Measurements from ENCODE around the gene S100PBP. TPM values are rescaled to one million over a fixed set of nuclear protein-coding genes. Genes with fewer than 3 reads are reported as not detected.

The S100PBP gene
- total and polyA plus RNA-seq, 10 of the 15 experiments (the other 5 are each of a cell fraction or from before 2014, with no cell fraction given), result 17.0 to 98.3 (median 40.6) TPM

DNA sequence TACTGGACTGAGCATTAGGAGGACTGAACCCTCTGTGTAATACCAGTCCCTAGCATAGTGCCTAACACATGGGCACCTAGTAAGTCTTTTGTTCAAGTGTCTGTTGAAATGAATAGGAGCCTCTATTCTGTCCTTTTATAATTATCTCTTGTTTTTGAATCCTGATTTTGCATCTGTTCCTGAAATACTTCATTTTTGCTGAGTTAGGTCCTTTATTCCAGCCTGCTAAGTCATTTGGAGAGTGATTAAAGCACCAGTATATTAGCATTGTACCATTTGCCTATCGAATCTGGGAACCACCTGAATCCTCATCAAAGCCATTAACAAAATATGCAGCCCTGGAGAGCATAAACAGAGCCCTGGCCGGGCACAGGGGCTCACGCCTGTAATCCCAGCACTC is 32.6 kb upstream of the S100PBP start:
- DNase-seq (ENCODE audit: low read depth, low spot score), result no peak
- in situ Hi-C loops (cut with MboI), result no loop called here
- BruUV-seq (replicated peaks), result no TSS peak

DNA sequence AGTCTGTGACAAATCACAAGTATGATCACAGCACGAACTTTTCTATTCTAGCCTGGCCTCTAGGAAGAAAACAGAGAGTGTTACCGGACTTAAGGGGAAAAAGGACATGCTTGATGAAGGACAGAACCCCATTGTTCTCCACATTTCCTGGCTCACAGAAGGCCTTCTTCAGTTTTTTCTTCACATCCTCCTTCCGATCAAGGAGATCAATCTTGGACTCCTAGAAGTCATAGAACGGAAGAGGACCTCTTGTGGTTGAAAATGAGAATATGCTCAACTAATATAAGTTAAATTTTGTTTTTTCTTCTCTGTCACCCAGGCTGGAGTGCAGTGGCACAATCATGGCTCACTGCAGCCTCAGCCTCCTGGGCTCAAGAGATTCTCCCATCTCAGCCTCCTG is 30.6 kb upstream of the S100PBP start:
- CTCF ChIA-PET, result interaction anchor here (1.1 to 1.7 kb wide), 4 partner anchors 10 to 76 kb away, joined by 3 to 5 read pairs (median 4); no protein-coding TSS in a partner anchor
- POLR2A ChIA-PET, result no interaction called here
- no peaks in the 10 kb centered on the region for H4K20me1 ChIP-seq (ENCODE audit: control insufficient read depth, insufficient read depth)
- RAD21 ChIA-PET (ENCODE audit: unreplicated experiment), result interaction anchor here (1.4 kb wide), 1 partner anchor 74 kb away, joined by 4 read pairs; no protein-coding TSS in a partner anchor
- no TSS peak for BruUV-seq (replicated peaks)
- WGBS (ENCODE audit: insufficient coverage, insufficient replicate concordance, low lambda C conversion rate, missing lambda C conversion rate), result 32% methylated on average over 4 of the region's 4 CpGs
- SMC1A ChIA-PET (ENCODE audit: uncharacterized antibody, unreplicated experiment), result no interaction called here
- H2AFZ ChIP-seq (ENCODE audit: control insufficient read depth, low read depth, low read length), result no peak overlapping the region
- H3K27me3 ChIP-seq (replicated peaks in 1 of 2; ENCODE audit: control insufficient read depth in 2 of 2, insufficient read depth in 2 of 2, low read length in 1 of 2), result no peaks in the 10 kb centered on the region
- in situ Hi-C loops (cut with MboI) (no loop called here), intact Hi-C loops (cut with micrococcal nuclease; ENCODE audit: unreplicated experiment) (no loop called here)
- no peak overlapping the region for H3K4me2 ChIP-seq (ENCODE audit: control insufficient read depth, insufficient read depth)
- ATAC-seq (peak; percentile 73), DNase-seq (ENCODE audit: low read depth, low spot score) (no peak), FAIRE-seq (no peak)
- no peak overlapping the region for H3K9ac ChIP-seq (ENCODE audit: control insufficient read depth, insufficient read depth, low read length)
- TF ChIP-seq, protein P1, sequence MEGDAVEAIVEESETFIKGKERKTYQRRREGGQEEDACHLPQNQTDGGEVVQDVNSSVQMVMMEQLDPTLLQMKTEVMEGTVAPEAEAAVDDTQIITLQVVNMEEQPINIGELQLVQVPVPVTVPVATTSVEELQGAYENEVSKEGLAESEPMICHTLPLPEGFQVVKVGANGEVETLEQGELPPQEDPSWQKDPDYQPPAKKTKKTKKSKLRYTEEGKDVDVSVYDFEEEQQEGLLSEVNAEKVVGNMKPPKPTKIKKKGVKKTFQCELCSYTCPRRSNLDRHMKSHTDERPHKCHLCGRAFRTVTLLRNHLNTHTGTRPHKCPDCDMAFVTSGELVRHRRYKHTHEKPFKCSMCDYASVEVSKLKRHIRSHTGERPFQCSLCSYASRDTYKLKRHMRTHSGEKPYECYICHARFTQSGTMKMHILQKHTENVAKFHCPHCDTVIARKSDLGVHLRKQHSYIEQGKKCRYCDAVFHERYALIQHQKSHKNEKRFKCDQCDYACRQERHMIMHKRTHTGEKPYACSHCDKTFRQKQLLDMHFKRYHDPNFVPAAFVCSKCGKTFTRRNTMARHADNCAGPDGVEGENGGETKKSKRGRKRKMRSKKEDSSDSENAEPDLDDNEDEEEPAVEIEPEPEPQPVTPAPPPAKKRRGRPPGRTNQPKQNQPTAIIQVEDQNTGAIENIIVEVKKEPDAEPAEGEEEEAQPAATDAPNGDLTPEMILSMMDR (IDR thresholded peaks at IDR 0.05 in 2 of 3, conservative IDR thresholded peaks at IDR 0.05 in 1 of 3; ENCODE audit: control insufficient read depth in 2 of 3, extremely low read depth in 1 of 3, insufficient read depth in 1 of 3, low read depth in 3 of 3, low read length in 3 of 3), result peak in 1 of 3 experiments; percentile 17; a peak in 1 of 6 replicates
- TF ChIP-seq RAD21 (IDR thresholded peaks at IDR 0.05; ENCODE audit: insufficient read depth, low read depth, low read length) (0 out of 2 replicates have a peak, but pooled peaks have one; percentile 11), POLR2AphosphoS5 (IDR thresholded peaks at IDR 0.05; ENCODE audit: low read length) (no peak), EZH2 (IDR thresholded peaks at IDR 0.05; ENCODE audit: borderline replicate concordance, control insufficient read depth, low read depth, low read length) (no peak)
- TF ChIP-seq, protein P2, sequence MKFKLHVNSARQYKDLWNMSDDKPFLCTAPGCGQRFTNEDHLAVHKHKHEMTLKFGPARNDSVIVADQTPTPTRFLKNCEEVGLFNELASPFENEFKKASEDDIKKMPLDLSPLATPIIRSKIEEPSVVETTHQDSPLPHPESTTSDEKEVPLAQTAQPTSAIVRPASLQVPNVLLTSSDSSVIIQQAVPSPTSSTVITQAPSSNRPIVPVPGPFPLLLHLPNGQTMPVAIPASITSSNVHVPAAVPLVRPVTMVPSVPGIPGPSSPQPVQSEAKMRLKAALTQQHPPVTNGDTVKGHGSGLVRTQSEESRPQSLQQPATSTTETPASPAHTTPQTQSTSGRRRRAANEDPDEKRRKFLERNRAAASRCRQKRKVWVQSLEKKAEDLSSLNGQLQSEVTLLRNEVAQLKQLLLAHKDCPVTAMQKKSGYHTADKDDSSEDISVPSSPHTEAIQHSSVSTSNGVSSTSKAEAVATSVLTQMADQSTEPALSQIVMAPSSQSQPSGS (IDR thresholded peaks at IDR 0.05; ENCODE audit: low read length), result no peak
- H3K4me3 ChIP-seq, result no peak overlapping the region
- H3K27ac ChIP-seq (ENCODE audit: control insufficient read depth, insufficient read depth), result no peak overlapping the region
- peaks cover 25 to 59% of the 10 kb centered on the region in 2 experiments for H3K36me3 ChIP-seq (ENCODE audit: control insufficient read depth in 2 of 2, insufficient read depth in 2 of 2, low read length in 1 of 2)
- no peaks in the 10 kb centered on the region for H3K79me2 ChIP-seq (ENCODE audit: control insufficient read depth, insufficient read depth, low read length)
- H3K9me3 ChIP-seq (replicated peaks; ENCODE audit: control insufficient read depth, insufficient read depth, low read length), result no peaks in the 10 kb centered on the region
- peaks cover 2% of the 10 kb centered on the region; the same call in 1 of the 2 replicates for H3K4me1 ChIP-seq (ENCODE audit: control insufficient read depth, insufficient read depth, low read length)

More for the DNA sequence above, 32.6 kb upstream of the S100PBP start:
- Histone ChIP-seq H3K36me3 (ENCODE audit: control insufficient read depth in 2 of 2, insufficient read depth in 2 of 2, low read length in 1 of 2) (peaks cover 31 to 61% of the 10 kb centered on the region in 2 experiments), H3K9ac (ENCODE audit: control insufficient read depth, insufficient read depth, low read length) (no peak overlapping the region), H3K27me3 (replicated peaks in 1 of 2; ENCODE audit: control insufficient read depth in 2 of 2, insufficient read depth in 2 of 2, low read length in 1 of 2) (no peaks in the 10 kb centered on the region), H3K79me2 (ENCODE audit: control insufficient read depth, insufficient read depth, low read length) (no peaks in the 10 kb centered on the region), H3K4me3 (no peak overlapping the region), H3K4me1 (ENCODE audit: control insufficient read depth, insufficient read depth, low read length) (peaks cover 2% of the 10 kb centered on the region; the same call in 1 of the 2 replicates), H2AFZ (ENCODE audit: control insufficient read depth, low read depth, low read length) (no peak overlapping the region), H3K27ac (ENCODE audit: control insufficient read depth, insufficient read depth) (no peak overlapping the region), H3K4me2 (ENCODE audit: control insufficient read depth, insufficient read depth) (no peak overlapping the region), H3K9me3 (replicated peaks; ENCODE audit: control insufficient read depth, insufficient read depth, low read length) (no peaks in the 10 kb centered on the region), H4K20me1 (ENCODE audit: control insufficient read depth, insufficient read depth) (no peaks in the 10 kb centered on the region)
- ATAC-seq, result no peak
- no peak for FAIRE-seq
- POLR2A ChIA-PET, result interaction anchor here (1.0 kb wide), 1 partner anchor 10 kb away, joined by 3 read pairs; no protein-coding TSS in a partner anchor
- intact Hi-C loops (cut with micrococcal nuclease; ENCODE audit: unreplicated experiment), result no loop called here
- TF ChIP-seq, protein P3, sequence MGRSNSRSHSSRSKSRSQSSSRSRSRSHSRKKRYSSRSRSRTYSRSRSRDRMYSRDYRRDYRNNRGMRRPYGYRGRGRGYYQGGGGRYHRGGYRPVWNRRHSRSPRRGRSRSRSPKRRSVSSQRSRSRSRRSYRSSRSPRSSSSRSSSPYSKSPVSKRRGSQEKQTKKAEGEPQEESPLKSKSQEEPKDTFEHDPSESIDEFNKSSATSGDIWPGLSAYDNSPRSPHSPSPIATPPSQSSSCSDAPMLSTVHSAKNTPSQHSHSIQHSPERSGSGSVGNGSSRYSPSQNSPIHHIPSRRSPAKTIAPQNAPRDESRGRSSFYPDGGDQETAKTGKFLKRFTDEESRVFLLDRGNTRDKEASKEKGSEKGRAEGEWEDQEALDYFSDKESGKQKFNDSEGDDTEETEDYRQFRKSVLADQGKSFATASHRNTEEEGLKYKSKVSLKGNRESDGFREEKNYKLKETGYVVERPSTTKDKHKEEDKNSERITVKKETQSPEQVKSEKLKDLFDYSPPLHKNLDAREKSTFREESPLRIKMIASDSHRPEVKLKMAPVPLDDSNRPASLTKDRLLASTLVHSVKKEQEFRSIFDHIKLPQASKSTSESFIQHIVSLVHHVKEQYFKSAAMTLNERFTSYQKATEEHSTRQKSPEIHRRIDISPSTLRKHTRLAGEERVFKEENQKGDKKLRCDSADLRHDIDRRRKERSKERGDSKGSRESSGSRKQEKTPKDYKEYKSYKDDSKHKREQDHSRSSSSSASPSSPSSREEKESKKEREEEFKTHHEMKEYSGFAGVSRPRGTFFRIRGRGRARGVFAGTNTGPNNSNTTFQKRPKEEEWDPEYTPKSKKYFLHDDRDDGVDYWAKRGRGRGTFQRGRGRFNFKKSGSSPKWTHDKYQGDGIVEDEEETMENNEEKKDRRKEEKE (IDR thresholded peaks at IDR 0.05), result no peak
- no peak for TF ChIP-seq NRF1 (conservative IDR thresholded peaks at IDR 0.05; ENCODE audit: low read depth, low read length)
- 92% methylated on average over 3 of the region's 3 CpGs for WGBS (ENCODE audit: insufficient coverage, insufficient replicate concordance, low lambda C conversion rate, missing lambda C conversion rate)
- CTCF ChIA-PET, result interaction anchor here (0.6 kb wide), 1 partner anchor 91 kb away, joined by 3 read pairs; no protein-coding TSS in a partner anchor
- RAD21 ChIA-PET (ENCODE audit: unreplicated experiment), result no interaction called here
- SMC1A ChIA-PET (ENCODE audit: uncharacterized antibody, unreplicated experiment), result interaction anchor here (1.5 kb wide), 1 partner anchor 12 kb away, joined by 6 read pairs; no protein-coding TSS in a partner anchor

All from GM12878 (cell line).